Liver (tissue), 3 donors: ENCODE measurements around the gene SYNPR.

Experiments
- ATF3 ChIP-seq: IDR thresholded peaks from 2 replicates; pipeline ENCODE4 v1.6.1; 2016; ENCODE audit warnings: antibody characterized with exemption
- CTCF ChIP-seq: fragments of 150-350 bp; IDR thresholded peaks from 2 replicates; pipeline ENCODE4 v1.5.1; 2017; ENCODE audit warnings: improper control_type of control experiment, low read depth, low read length; ENCODE audit not compliant: missing input control
- MAX ChIP-seq: IDR thresholded peaks from 2 replicates; pipeline ENCODE4 v1.6.1; 2016; ENCODE audit warnings: antibody characterized with exemption
- NR2F2 ChIP-seq: IDR thresholded peaks from 2 replicates; pipeline ENCODE4 v1.6.1; 2016; ENCODE audit warnings: antibody characterized with exemption
- REST ChIP-seq: IDR thresholded peaks from 2 replicates; pipeline ENCODE4 v1.6.1; 2016; ENCODE audit warnings: antibody characterized with exemption, mild to moderate bottlenecking
- RXRA ChIP-seq, 2 donors: IDR thresholded peaks; 2 replicates each; pipeline ENCODE4 v1.6.1; 2017 to 2018; ENCODE audit warnings: antibody characterized with exemption in 2 of 2, mild to moderate bottlenecking in 1 of 2
- donor health status: healthy.
- donor health status: healthy.

- no peak for TF ChIP-seq REST
- no peak for TF ChIP-seq CTCF
- no peak for TF ChIP-seq NR2F2
- no peak for TF ChIP-seq RXRA (IDR thresholded peaks at IDR 0.05)
- no peak for TF ChIP-seq ATF3
- TF ChIP-seq MAX = no peak
These were observed 37.7 kb upstream of the SYNPR start for GRCh38 chr3:63240381-63240902.
